Measurements from ENCODE around the gene CSF1R. TPM values are rescaled to one million over a fixed set of nuclear protein-coding genes. Genes with fewer than 3 reads are reported as not detected.

Gene CSF1R
- total and polyA plus RNA-seq, 2 of the 4 experiments (the other 2 are of a cell fraction), result 0.14 to 0.36 TPM

GRCh38 chr5:150042459-150042858 lies 43.9 kb downstream of the CSF1R start:
- intact Hi-C loops (cut with micrococcal nuclease), result no loop called here
- in situ Hi-C loops (cut with MboI; ENCODE audit: low sequenced_read_pairs), result no loop called here
- no peak overlapping the region for H2BK5ac ChIP-seq (ENCODE audit: low read depth, low read length, poor library complexity, severe bottlenecking)
- ATAC-seq (ENCODE audit: low read depth) (no peak), DNase-seq (no peak)
- no TSS peak for BruUV-seq (replicated peaks)
- H4K8ac ChIP-seq (ENCODE audit: low read depth in 2 of 2, low read length in 2 of 2), result no peak overlapping the region
- H3K9me3 ChIP-seq (ENCODE audit: control insufficient read depth, insufficient read depth, low read length), result no peaks in the 10 kb centered on the region
- CTCF ChIA-PET, result no interaction called here
- POLR2A ChIA-PET (ENCODE audit: unreplicated experiment), result no interaction called here
- H2BK15ac ChIP-seq (ENCODE audit: low read depth, low read length), result no peak overlapping the region
- no peak overlapping the region for H2AK9ac ChIP-seq (replicated peaks; ENCODE audit: low read depth, low read length, poor library complexity)
- no peak overlapping the region for H2AK5ac ChIP-seq (ENCODE audit: low read depth, low read length)
- H2BK120ac ChIP-seq (ENCODE audit: low read depth, low read length), result no peak overlapping the region
- H3K36me3 ChIP-seq (ENCODE audit: control insufficient read depth, insufficient read depth, low read length), result peaks cover 44% of the 10 kb centered on the region
- no peak overlapping the region for H3K9ac ChIP-seq (ENCODE audit: low read depth, low read length)
- H3K14ac ChIP-seq (replicated peaks; ENCODE audit: low read depth, low read length), result peak overlapping the region; percentile 75; the same call in 1 of the 2 replicates
- TF ChIP-seq CTCF (conservative IDR thresholded peaks at IDR 0.05; ENCODE audit: low read depth, low read length), result no peak
- TF ChIP-seq RFX5 (IDR thresholded peaks at IDR 0.05; ENCODE audit: low read depth, low read length), result no peak
- no peak for TF ChIP-seq BHLHE40 (IDR thresholded peaks at IDR 0.05; ENCODE audit: low read depth, low read length)
- no peak for TF ChIP-seq POLR2A (IDR thresholded peaks at IDR 0.05; ENCODE audit: low read depth, low read length)
- TF ChIP-seq NFE2L2 (IDR thresholded peaks at IDR 0.05; ENCODE audit: low read depth, low read length), result no peak
- no peak for TF ChIP-seq SMC3 (IDR thresholded peaks at IDR 0.05; ENCODE audit: low read depth, low read length)
- no peak for TF ChIP-seq MAFK (IDR thresholded peaks at IDR 0.05; ENCODE audit: low read depth, low read length)
- TF ChIP-seq CHD1 (IDR thresholded peaks at IDR 0.05; ENCODE audit: low read depth, low read length), result no peak
- H3K79me1 ChIP-seq (ENCODE audit: low read depth in 1 of 2, low read length in 2 of 2), result peaks cover 32 to 76% of the 10 kb centered on the region in 2 experiments
- peaks cover 6% of the 10 kb centered on the region; the same call in 1 of the 2 replicates for H4K20me1 ChIP-seq (ENCODE audit: insufficient read depth, low read length)
- WGBS, 2 experiments (ENCODE audit: extremely low coverage in 2 of 2, insufficient read length in 1 of 2), result 100% methylated on average over 1 of the region's 3 CpGs; no CpG with 5 or more reads in 1 of the 2 experiments
- no peak overlapping the region for H3K27ac ChIP-seq (ENCODE audit: insufficient read depth, low read length)
- H3K4me3 ChIP-seq (ENCODE audit: insufficient read depth, low read depth, low read length), result no peak overlapping the region
- H3K23ac ChIP-seq (ENCODE audit: low read depth, low read length), result 0 out of 2 replicates have a peak overlapping the region, but pooled peaks have one; percentile 19
- H3K4ac ChIP-seq (ENCODE audit: low read depth, low read length), result peak overlapping the region; percentile 20; the same call in 1 of the 2 replicates
- peaks cover 17% of the 10 kb centered on the region for H3K4me1 ChIP-seq (ENCODE audit: control insufficient read depth, insufficient read depth, low read length)
- dilution Hi-C loops (cut with HindIII; ENCODE audit: low sequenced_read_pairs, unreplicated experiment), result no loop called here
- no peak overlapping the region for H4K91ac ChIP-seq (ENCODE audit: insufficient read depth, low read depth, low read length)
- no peaks in the 10 kb centered on the region for H3K27me3 ChIP-seq (ENCODE audit: control insufficient read depth, insufficient read depth, low read length)
- peaks cover 33% of the 10 kb centered on the region for H3K9me1 ChIP-seq (ENCODE audit: insufficient read depth, low read length)
- no peak overlapping the region for H3K4me2 ChIP-seq (ENCODE audit: low read depth, low read length)
- H3K18ac ChIP-seq (ENCODE audit: low read depth, low read length), result no peak overlapping the region
- H2BK20ac ChIP-seq (ENCODE audit: low read depth, low read length), result peak overlapping the region; percentile 25
- H2AFZ ChIP-seq (replicated peaks; ENCODE audit: low read length, poor library complexity), result no peak overlapping the region
- no peak overlapping the region for H4K5ac ChIP-seq (ENCODE audit: low read depth, low read length)
- no peak overlapping the region for H3K56ac ChIP-seq (ENCODE audit: extremely low read depth, insufficient read depth, low read length)
